HG02798 (cell line): Measurements from ENCODE around the gene CD82.
A peak's percentile ranks its signal among the peaks of the same experiment; 100 is the strongest.
"Not testable (repeated sequence)": the region's sequence is repeated elsewhere in the genome, so short reads cannot be mapped to it uniquely, and the experiment has no call there.

Experiments
- ATAC-seq: cut with Tn5 transposase; IDR thresholded peaks from one replicate; pipeline ENCODE4 v1.9.1; 2021; ENCODE audit warnings: mild to moderate bottlenecking; ENCODE audit not compliant: unreplicated experiment, poor library complexity

CD82 gene

GRCh38 chr11:44627911-44628729 is 62.7 kb downstream of the CD82 start:
- ATAC-seq = peak; percentile 71

GRCh38 chr11:44628730-44629700 is 63.6 kb downstream of the CD82 start:
- ATAC-seq = no peak

GRCh38 chr11:44629732-44630345 is 64.4 kb downstream of the CD82 start:
- no peak for ATAC-seq

- ATAC-seq = no peak
These were observed 65.2 kb downstream of the CD82 start for GRCh38 chr11:44630511-44631210.

- no peak for ATAC-seq
These were observed 66.4 kb downstream of the CD82 start for GRCh38 chr11:44631831-44632230.

GRCh38 chr11:44632466-44633123 is 67.1 kb downstream of the CD82 start:
- ATAC-seq = no peak

- ATAC-seq = no peak
These were observed 68.2 kb downstream of the CD82 start for GRCh38 chr11:44633641-44634040.

- no peak for ATAC-seq
These were observed 69.2 kb downstream of the CD82 start for GRCh38 chr11:44634401-44635281.

- no peak for ATAC-seq
These were observed 72.0 kb downstream of the CD82 start for GRCh38 chr11:44637487-44637886.

- ATAC-seq = no peak
These were observed 72.6 kb downstream of the CD82 start for GRCh38 chr11:44638032-44638431.

GRCh38 chr11:44643217-44643616 is 77.8 kb downstream of the CD82 start:
- no peak for ATAC-seq

- ATAC-seq = no peak
These were observed 80.4 kb downstream of the CD82 start for GRCh38 chr11:44645827-44646226.

- ATAC-seq = not testable (repeated sequence)
These were observed 81.9 kb downstream of the CD82 start for GRCh38 chr11:44647255-44647955.

- ATAC-seq = no peak
These were observed 82.6 kb downstream of the CD82 start for GRCh38 chr11:44648109-44648508.

- no peak for ATAC-seq
These were observed 86.2 kb downstream of the CD82 start for GRCh38 chr11:44651535-44652155.

GRCh38 chr11:44652901-44653644 is 87.6 kb downstream of the CD82 start:
- ATAC-seq = no peak

- ATAC-seq = no peak
These were observed 88.6 kb downstream of the CD82 start for GRCh38 chr11:44654057-44654456.
